Coronary artery (tissue), 2 donors: ENCODE results near the gene SLC3A2.
"Not testable (repeated sequence)": the region's sequence is repeated elsewhere in the genome, so short reads cannot be mapped to it uniquely, and the experiment has no call there.

Experiments
- DNase-seq: peaks from one replicate; pipeline ENCODE4 v3.0.0-alpha.2; 2017; ENCODE audit warnings: low spot score
- H3K27ac ChIP-seq, 2 donors: fragments of 200-600 bp; sonication (generic); one replicate each; pipeline ENCODE4 v1.5.1; 2016 to 2019
- H3K4me3 ChIP-seq: fragments of 200-600 bp; sonication (generic); 2 replicates; pipeline ENCODE4 v1.5.1; 2016; ENCODE audit warnings: mild to moderate bottlenecking, moderate library complexity
- CTCF ChIP-seq: fragments of 200-600 bp; sonication (generic); IDR thresholded peaks from one replicate; pipeline ENCODE4 v1.5.1; 2019; ENCODE audit warnings: antibody characterized with exemption

Gene SLC3A2

DNA sequence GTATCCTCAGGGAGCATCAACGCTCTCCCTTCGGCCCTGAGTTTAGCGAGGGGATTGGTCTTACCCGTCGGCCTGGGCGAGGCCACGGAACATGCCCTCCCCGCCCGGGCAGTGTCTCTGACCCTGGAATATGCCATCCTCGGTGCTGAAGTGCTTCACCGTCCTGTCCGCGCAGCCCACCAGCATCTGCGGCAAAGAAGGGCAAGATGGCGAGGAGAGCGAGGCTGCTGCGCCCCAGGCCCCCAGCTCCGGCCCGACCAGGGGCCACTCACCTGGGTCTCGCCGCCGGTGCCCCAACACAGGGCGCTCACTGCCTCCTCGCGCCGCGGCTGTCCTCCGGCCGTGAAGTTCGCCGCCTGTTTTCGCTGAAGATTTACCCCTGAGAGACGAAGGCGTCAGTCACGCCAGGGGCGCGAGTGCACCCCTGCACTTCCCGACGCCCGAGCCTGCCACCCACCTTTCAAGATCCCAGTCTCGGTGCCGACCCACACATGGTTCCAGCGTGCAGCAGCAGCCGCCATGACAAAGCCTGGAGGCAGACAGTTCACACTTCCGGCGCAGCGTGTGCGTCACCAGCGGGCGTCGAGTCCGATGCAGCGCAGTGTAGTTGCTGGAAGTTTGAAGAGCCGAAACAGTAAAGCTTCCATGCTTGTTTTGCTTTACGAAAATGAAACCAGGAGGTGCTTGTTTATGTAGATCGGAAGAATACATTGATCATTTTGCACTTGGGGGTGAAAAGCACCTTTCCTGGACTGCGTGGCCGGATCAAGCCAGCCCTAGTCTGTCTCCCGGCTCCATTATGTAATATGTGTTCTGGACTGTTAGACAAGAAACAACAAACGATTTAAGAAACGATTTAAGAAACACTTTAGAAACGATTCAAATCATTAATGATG, 41.4 kb upstream of the SLC3A2 start, which contains the start of gene WDR74:
Gene WDR74 (minus strand): TSS at position 541 of the 896 bp plus-strand sequence. CDS start 20 bp downstream, at position 521.
- no peak for TF ChIP-seq CTCF
- Histone ChIP-seq H3K4me3 (peak within 1 kb of the TSS; percentile 80), H3K27ac (peak within 1 kb of the TSS; percentile 88 to 95)
- peak; percentile 95 for DNase-seq

DNA sequence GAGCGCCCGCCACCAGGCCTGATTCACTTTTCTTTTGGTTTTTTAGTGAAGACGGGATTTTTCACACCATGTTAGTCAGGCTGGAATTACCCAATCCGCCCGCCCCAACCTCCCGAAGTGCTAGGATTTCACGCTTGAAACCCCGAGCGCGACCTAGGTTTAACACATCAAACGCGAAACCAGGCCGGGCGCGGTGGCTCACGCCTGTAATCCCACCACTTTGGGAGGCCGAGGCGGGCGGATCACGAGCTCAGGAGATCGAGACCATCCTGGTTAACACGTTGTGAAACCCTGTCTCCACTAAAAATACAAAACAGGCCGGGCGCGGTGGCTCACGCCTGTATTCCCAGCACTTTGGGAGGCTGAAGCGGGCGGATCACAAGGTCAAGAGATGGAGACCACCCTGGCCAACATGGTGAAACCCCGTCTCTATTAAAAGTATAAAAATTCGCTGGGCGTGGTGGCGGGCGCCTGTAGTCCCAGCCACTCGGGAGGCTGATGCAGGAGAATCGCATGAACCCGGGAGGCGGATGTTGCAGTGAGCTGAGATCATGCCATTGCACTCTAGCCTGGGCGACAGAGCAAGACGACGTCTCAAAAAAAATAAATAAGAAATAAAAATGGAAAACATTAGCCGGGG, 39.9 kb upstream of the SLC3A2 start:
- DNase-seq: peak; percentile 88
- H3K4me3 ChIP-seq: peak overlapping the region; percentile 80
- peak overlapping the region; percentile 88 to 95 for H3K27ac ChIP-seq

DNA sequence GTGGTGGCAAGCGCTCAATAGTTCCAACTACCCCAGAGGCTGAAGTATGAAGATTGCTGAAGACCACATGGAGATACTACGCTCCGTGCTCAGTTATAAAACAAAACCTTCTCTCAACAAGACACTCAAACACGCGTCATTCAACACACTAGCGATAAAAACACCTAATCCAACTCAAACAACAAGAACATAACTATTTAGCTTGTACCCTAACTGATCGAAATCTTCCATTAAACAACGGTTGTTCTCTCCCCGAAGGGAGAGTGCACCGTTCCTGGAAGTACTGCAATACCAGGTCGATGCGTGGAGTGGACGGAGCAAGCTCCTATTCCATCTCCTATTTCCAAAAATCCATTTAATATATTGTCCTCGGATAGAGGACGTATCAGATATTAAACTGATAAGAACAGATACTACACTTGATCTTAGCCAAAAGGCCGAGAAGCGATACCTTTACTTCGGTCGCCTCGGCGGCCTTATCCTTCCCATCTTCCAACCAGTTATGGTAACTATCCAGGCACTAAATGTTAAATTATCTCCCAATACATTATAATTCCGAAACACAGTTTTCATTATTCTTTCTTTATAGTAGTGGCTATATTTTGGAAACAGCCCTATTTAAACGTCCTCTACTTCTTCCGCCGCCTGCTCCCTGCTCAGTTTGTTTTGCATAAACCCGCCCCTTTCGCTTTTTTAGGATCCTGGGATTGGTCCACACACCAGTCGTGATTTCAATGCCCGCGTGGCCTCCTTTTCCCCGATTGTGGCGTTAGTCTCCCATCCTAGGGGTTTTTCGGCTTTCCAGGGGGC, 39.1 kb upstream of the SLC3A2 start:
- DNase-seq: peak; percentile 90
- peak overlapping the region; percentile 80 for H3K4me3 ChIP-seq
- peak overlapping the region; percentile 88 to 95 for H3K27ac ChIP-seq
- no peak for TF ChIP-seq CTCF

DNA sequence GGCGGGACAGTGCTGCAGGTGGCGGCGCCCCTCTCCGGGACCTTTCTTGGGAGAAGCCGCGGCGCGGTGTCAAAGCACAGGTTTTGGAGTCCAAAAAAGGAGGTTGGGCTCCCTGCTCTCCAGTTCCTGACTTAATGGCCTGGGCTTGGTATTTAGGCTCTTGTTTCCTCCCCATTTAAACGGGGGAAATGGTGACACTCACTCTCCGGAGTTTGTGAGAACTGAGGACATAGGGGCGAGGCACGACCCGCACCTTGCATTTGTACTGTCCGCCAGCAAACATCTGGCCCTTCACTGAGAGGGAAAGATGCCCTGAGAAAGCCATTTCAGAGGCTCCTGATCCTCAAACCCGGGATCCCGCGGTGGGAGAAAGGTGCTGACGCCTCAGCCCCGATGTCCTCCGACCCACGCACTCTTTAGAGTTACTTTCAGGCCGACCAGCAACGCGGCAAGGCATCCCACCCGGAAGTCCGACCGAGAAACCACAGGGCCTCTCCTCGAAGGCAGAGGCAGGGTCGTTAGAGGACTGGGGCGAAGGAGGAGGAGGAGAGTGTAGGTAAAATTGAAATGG, 38.4 kb upstream of the SLC3A2 start:
- TF ChIP-seq CTCF: no peak
- DNase-seq: peak; percentile 92
- Histone ChIP-seq H3K4me3 (peak overlapping the region; percentile 80), H3K27ac (peak overlapping the region; percentile 88 to 95)

DNA sequence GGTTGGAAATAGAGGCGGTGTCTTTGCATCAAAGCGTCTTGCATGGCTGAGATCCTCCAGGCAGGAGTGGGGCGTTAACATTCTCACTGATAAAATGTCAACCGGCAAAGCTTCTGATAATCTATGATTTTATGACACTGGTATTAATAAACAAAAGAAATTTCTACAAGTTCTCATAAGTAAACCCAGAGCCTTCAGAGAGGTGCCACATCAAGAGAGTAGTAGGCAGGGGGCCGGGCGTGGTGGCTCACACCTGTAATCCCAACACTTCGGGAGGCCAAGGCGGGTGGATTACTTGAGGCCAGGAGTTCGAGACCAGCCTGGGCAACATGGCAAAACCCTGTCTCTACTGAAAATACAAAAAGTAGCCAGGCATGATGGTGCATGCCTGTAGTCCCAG, 37.8 kb upstream of the SLC3A2 start:
- H3K27ac ChIP-seq: peak overlapping the region; percentile 88 to 95
- not testable (repeated sequence) for DNase-seq, H3K4me3 ChIP-seq

DNA sequence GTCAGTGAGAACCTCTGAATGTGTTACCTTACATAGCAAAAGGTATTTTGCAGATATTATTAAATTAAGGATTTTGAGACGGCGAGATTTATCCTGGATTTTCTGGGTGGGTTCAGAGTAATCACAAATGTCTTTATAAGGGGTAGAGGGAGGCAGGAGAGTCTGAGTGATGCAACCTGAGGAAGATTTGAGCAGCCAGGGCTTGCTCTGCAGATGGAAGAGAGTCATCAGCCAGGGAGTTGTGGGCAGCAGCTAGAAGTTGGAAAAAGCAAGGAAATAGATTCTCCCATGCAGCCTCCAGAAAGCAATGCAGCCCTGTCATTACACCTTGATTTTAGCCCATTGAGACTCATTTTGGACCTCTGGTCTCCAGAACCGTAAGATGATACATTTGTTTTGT, 37.2 kb upstream of the SLC3A2 start:
- no peak overlapping the region for H3K27ac ChIP-seq
- no peak for DNase-seq
- no peak overlapping the region for H3K4me3 ChIP-seq
- TF ChIP-seq CTCF: no peak

- no peak overlapping the region for H3K4me3 ChIP-seq
- no peak overlapping the region for H3K27ac ChIP-seq
- DNase-seq: no peak
- no peak for TF ChIP-seq CTCF
Measured at GRCh38 chr11:62844154-62844553, 36.5 kb upstream of the SLC3A2 start.
